Measurements from ENCODE around the gene TBC1D9.
"Not testable (repeated sequence)": the region's sequence is repeated elsewhere in the genome, so short reads cannot be mapped to it uniquely, and the experiment has no call there.

Gene TBC1D9

DNA sequence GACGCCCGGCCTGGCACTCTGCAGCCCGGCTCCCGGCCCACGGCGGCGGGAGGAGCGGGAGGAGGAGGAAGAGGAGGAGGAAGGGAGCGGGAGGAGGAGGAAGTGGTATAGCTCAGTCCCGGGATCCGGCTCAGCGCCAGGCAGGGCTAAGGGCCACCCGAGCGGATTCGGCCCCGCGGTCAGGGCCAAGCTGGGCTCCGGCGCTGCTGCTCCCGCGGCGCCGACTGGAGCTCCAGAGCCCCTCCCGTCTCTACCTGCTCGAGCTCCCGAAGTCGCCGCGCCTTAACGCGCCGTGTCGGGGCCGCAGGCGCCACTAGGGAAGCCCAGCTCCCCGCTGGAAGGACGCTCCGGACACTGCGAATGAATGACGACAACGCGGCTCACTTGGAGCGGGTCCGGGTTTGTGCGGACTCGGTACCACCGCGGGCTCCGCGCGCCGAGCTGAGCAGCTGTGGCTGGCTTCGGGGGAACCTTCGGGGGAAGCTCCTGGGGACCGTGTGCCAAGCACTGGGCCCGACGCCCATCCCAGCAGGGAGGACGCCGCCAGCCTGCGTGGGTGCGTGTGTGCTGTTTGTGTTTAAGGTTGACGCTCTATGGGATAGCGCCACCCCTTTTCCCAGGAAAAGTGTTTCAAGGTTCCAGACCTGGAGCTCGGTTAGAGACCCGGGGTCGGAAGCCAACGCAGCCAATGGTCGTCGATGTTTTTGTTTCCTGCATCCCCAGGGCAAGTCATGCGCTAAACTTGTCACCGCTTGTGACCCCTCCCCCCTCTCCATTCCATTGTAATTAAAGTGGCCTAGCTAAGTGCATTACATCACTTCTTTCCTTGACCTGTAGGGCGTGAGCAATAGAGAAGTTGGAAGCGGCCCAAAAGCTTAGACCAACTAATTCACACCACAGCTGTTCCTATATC is at the start of gene TBC1D9:
Gene TBC1D9, minus strand, starts transcription at position 67 of the 913 bp plus-strand sequence. CDS start 340 bp downstream, outside the sequence.
- DNase-seq = peak; percentile 56

DNA sequence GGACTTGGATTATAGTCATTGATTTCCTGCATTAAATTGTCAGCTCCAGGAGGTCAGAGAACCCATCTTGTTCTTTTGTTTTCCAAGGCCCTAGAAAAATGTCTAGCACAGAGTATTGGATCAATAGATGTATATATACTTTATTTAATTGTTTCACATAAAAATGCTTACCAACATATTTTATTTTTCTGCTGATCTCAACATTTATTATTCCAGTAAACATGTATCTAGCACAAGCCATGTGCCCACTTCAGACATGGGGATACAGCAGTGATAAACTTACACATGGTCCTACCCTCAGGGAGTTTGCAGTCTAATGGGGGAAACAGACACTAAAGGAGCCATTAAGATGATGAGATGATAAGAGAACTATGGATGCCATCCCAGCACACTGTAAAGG is 49.1 kb upstream of the TBC1D9 start:
- no peak for DNase-seq

DNA sequence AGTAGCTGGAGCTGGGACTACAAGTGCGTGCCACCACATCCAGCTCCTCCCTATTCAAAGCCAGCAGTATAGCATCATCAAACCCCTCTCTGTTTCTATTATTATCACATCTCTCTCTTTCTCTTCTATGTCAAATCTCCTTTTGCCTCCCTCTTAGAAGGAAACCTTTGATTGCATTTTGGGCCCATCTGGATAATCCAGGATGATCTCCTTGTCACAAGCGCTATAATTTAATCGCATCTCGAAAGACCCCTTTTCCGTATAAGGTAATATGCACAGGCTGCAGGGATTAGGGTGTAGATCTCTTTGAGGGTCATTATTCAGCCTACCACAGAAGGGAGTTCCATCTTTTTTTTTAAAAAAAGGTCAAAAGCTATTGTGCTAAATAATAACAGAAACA is 46.4 kb upstream of the TBC1D9 start:
- DNase-seq = no peak

DNA sequence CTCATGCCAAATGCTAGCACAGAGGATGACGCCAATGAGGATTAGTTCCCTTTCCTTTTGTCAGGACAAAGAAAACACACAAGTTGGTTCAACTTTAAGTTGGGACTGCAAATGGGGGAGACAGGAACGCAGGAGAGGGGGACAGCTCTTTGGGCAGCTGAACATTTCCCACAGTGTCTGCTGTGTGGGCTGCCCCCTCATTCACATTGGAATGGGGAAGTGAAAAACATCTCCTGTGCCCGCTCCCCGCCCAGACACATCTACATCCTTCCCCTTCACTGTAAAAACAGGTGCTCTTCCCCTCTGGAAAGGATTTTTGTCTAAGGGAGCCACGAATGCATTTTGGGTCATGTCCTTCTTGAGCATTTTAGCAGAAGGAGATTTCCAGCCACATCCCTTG is 44.5 kb upstream of the TBC1D9 start:
- DNase-seq = no peak

DNA sequence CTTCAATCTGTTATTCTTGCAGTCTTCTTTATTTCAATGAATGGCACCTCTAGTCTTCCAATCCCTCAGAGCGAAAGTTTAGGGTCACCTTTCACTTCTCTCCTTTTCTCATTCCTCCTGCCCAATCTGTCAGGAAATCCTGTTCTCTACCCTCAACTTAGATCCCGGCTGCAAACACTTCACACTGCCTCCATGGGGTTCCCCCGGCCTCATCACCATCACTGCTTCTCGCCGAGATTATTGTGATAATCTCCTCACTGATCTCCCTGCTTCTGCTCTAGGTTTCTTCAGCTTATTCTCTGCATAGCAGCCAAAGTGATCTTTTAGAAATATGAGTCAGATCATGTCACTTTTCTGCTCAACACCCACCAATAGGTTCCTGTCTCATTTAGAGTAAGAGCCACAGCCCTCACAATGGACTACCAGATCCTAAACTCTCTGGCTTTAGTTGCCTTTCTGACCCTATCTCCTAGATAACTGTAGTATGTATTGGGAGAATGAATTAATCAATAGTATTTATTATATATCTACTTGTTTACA is 43.6 kb upstream of the TBC1D9 start:
- no peak for DNase-seq

DNA sequence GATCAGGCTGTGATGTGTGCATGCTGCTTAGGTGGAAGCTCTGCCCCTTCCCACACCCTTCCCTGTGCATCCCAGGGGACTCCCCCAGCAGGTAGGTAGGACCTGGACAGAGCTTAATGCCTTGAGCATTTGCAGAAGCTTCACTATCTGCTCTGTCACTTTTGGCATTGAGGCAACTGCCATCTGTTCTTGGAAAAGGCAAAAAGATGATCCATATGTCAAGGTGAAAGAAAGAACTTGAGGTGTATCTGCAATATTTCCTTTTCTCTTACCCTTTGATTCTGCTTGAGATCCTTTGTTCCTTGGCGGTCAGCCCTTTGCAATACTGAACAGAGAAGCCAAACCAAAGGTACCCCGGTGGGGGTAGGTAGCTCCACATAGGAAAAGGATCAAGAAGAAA is 37.1 kb upstream of the TBC1D9 start:
- peak; percentile 18 for DNase-seq

DNA sequence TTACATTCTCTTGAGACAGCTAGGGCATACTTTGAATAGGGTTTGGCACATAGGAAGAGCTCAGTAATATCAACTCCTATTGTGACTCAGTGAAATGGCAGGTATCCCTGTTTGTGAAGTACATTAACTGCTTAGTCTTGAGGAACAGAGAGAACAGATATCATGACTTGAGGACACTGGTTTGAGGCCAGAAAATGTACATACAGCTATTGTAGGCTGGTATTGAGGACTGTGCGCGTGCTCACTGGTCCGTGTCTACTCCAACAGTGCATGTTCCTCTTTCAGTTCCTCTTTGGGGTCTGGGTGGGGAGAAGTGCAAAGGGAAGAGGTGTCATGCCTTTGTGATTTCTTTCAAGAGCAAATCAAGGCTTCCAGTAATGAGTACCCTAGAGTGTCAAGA is 34.6 kb upstream of the TBC1D9 start:
- no peak for DNase-seq

DNA sequence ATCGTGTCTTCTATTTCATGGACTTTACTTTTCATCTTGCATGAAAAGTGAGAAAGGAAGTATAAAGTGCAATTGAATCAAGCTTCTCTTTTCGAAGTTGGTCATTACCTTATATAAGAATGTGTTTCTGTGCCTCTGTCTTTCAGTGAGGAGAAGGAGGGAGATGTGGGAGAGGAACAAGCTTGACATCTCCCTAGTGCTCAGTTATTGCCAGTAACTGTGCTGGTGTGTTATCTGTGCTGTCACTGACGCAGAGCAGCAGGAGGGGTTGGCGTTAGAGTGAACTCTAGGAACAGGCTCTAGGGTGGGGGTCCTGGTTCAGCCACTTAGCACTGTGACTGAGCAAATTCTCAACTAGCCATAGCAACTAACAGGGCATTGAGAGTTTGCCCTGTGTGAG is 34.0 kb upstream of the TBC1D9 start:
- no peak for DNase-seq

DNA sequence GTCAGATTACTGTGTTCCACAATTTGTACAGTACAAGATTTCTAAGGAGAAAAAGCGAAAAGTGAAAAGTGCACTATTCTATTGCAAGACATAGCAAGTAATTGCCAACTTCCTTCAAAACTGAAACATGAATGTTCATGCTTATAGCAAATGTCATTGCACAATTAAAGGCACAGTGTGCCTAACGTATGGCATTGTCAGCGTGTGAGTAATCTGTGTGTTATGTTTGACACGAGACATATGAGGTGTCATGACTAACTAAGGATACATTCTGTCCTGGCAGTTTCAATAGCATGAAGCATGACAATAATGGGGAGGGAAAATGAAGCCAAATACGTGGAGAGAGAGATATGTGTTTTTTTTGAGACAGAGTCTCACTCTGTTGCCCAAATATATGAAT is 33.6 kb upstream of the TBC1D9 start:
- no peak for DNase-seq

DNA sequence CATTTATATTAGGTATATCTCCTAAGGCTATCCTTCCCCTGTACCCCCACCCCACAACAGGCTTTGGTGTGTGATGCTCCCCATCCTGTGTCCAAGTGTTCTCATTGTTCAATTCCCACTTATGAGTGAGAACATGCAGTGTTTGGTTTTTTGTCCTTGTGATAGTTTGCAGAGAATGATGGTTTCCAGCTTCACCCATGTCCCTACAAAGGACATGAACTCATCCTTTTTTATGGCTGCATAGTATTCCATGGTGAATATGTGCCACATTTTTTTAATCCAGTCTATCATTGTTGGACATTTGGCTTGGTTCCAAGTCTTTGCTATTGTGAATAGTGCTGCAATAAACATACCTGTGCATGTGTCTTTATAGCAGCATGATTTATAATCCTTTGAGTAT is 26.6 kb upstream of the TBC1D9 start:
- not testable (repeated sequence) for DNase-seq

DNA sequence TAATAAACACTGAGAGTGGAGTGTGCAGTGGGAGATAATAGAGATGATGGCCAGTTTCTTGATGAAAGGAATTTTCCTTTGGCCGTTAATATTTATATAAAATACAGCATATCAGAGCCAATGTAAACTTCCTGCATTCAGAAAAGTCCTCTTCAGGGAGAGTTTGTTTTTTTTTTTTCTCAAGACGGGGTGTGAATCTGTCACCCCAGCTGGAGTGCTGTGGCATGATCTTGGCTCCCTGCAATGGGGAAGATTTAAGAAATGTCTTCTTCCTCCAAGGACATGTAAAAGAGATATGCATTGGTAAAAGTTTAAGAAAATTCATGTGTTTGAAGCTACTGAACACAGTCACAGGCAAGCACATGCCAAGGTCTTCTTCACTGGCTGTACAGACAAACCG is 25.4 kb upstream of the TBC1D9 start:
- no peak for DNase-seq

DNA sequence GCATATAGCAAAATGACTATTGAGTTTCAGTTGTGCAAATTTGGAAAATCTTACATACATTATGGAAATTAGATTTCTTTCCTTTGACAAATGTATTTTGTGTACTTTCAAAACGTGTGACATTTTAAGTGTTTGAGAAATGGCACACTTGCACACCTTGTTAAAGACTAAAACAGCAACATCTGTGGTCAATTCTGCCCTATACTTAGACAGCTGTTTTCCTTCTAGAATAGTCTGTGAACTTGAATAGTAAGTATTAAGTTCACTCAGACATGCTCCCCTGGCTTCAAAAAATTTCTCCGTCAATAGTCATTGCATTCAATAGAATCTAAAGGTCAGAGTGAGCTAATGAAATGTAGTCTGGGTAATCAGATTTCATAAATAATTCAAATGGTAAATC is 21.7 kb upstream of the TBC1D9 start:
- no peak for DNase-seq

DNA sequence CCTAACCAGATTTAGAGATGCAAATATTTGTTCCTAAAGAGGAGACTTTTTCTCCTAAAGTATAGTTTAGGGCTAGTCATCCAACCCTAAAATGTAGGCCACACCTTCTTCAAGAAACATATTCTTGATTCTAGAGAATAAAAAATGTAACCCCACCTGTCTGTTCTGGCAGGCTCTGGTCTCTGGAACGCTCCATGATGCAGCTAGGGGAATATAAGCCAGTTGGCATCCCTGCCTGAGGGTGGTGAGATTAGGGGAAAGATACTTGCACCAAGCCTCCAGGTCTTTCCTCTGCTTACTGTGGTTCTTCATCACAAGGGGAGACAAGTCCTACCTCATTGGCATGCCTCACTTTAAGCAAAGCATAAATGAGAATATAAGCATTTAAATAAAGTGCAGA is 21.2 kb upstream of the TBC1D9 start:
- DNase-seq = no peak

DNA sequence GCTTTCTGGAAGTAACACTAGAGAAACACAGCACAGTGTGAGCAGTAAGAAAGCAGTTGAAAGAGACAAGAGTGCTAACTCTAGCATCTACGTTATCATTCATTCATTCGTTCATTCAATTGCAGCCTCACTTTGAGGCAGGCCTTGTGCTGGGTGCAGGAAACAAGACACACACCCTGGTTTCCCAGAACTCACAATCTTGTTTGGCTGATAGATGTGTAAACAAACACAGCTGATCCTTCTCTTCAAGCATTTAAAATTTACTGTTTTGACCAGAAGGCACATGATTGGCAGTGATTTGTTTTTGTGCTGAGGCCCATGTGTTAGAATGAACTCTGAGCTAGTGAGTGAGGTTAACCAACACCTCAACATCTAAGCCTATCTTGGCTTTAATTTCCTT is 20.4 kb upstream of the TBC1D9 start:
- DNase-seq = no peak

DNA sequence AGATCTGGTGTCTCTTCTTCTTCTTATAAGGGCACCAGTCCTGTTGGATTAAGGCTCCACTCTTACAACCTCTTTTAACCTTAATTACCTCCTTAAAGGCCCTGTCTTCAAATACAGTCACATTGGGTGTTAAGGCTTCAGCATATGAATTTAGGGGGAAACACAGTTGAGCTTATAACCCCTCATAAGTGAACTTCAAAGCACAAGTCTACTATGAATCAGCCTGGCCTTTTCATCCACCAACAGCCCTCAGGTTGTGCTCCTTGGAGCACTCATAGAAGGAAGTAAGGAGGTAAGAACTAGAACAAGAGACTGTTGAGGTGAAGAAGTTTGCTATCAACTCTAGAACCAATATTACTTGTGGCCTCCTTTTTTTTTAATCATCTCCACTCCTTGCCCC is 18.8 kb upstream of the TBC1D9 start:
- DNase-seq = no peak

DNA sequence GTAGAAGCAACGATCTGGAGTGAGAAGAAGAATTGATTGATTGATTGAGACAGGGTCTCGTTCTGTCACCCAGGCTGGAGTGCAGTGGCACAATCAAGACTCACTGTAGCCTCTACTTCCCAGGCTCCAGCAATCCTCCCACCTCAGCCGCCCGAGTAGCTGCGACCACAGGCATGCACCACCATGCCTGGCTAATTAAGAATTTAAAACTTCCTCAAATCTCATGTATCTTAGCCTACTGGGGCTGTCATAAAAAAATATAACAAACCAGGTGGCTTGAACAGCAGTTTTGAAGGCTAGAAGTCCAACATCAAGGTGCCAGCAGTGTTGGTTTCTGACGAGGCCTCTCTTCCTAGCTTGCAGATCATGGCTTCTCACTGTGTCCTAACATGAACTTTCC is 18.3 kb upstream of the TBC1D9 start:
- DNase-seq = no peak

DNA sequence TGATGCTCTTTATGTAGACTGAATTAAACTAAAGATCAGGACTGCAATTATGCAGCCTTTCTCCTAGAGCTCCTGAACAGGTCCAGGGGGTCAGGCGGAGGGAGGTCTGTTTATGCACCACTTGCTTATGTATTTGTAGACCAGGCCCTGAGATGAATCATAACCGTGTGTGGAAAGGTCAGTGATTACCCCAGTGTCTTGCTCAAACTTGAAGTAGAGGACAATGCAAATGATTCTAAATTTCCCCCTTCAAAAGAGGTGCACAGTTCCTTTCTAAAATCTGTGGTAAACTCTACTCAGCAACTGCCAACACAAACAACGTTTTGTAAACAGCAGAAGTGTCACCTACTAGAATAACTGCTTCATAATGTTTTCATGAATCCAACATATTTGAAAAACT is 13.0 kb upstream of the TBC1D9 start:
- no peak for DNase-seq

DNA sequence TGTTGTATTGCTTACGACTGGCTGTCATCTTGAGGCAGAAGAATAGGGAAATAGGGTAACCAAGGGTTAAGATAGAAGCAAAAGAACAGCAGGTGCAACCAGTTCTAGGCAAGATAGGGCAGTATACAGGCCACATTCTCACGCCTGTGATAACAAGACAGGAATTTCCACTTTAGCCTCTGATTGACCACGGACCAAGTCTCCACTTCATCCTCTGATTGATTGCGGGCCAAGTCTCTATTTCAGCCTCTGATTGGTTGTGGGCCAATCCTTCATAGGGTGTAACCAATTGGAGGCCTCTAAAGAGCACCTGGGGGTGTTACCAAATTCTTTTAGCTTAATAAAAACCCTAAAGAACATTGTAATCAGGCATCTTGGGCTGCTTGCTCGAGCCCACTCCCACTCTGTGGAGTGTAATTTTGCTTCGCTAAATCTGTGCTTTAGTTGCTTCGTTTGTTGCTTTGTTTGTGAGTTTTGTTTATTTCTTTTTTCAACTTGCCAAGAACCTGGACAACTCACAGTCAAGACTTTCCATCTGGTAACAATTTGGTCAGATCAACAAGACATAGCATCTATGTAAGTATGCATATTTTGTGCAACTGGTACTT is 8.7 kb upstream of the TBC1D9 start:
- no peak for DNase-seq

DNA sequence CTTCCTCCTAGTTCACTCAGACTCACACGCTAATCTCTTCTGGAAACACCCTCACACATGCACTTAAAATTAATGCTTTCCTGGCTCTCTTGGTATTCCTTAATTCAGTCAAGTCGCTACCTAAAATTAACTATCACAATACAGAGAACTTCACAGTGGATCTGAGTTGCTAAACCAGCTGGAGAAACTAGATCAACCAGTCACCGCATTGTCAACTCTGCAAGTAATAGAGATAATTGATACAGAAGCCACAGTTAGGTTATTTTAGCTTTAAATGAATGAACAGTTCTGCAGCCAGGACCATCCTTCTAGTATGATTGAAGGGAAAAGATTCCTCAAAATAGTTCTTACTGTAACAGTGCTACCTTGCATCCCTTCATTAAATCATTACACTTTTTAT is 6.0 kb upstream of the TBC1D9 start:
- DNase-seq = no peak

DNA sequence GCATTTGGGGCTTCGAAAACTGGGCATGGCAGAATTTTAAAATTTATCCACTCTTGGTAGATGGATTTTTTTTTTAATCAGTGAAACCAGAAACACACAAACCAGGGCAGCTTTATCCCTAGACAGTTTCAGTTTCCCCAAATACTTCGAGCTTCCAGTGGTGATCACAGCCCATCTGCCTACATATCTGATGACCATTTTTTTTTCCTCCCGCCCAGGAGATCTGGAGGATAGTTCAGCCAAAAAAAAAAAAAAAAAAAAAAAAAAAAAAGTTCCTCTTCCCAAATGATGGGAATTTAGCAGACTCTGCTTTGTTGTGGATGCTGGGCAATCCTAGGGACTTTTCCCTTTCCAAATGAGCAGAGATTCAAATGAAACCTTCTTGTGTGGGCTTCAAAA is 1.0 kb upstream of the TBC1D9 start:
- no peak for DNase-seq

DNA sequence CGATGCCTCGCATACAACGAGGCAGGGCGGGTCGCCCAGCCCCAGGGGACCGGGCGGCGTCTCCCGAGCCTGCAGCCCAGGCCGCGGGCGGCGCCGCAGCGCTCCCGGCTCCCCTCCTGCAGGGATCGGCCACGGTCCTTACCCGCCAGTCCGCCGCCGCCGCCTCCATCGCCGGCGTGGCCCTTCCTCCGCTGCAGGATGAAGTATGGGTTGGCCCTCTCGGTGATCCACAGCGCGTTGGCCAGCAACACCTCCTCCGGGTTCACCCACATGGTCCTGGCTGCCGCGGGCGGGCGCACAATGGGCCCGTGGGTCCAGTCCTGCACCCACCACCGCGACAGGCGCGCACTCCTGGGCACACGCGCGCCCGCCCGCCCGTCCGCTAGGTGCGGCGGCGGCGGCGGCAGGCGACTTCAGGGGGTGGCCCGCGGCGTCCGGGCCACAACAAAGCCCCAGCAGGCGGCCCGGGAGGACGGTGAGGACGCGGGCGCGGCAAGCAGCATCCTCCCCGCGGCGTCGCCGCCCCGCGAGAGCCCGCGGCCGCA is 339 bp downstream of the TBC1D9 start:
- DNase-seq = no peak

DNA sequence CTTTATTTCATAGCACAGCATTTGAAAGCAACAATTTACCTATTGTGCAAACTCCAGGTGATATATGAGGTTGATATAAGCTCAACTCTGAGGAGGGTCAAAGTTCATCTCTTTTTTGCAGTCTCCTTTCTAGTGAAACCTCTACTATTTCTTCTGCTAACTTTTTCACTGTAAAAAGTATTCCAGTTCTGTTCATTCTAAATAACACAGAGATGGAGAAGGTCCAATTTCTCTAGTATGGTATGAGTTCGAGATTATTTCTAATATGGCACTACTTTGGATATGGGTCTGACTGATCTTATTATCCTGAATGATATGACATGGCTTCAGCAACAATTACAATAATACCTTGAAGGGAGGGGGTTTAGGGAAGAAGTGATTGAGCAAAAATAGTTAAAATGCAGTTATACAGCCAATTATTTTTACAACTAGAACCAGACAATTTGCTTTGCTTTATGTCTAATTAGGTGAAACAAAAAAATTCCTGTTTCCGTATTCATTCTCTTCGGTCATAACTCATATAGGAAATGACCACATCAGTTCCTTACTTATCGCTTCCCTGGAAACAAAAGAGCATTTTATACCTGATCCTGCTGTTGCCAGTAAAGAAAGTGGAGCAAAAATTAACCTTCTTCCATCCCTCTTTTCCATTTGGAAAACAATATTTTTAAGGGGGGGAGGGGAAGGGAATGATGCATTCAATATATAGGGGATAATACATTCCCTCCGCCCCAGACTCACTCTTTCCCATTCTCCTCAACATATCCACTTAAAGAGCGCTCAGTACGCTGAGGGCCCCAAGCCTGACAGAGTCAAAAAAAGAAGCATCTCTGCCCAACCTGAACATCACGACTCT is 1.0 kb downstream of the TBC1D9 start:
- DNase-seq = no peak

DNA sequence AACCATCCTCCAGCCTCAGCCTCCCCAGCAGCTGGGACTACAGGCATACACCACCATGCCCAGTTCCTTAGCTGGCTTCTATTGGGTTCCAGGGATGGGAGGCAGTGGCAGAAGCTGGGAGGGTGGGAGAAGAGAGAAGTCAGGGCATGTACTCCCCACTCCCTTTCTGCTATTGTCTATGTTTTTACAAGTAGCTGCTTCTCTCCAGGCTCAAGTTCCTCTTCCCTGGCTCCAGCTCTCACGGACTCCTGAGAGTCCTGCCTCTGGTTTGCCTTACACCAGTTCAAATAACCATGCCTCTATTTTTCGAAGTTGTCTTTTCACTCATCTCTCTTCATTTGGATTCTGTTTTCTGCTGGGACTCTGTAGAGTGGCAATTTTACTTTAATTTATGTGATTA is 2.9 kb downstream of the TBC1D9 start:
- DNase-seq = no peak

All from NCI-H524 treated with DMSO at 0.1 percent for 48 hours (cell line).